ENCODE results near the gene PDIK1L. TPM values are rescaled to one million over a fixed set of nuclear protein-coding genes. Genes with fewer than 3 reads are reported as not detected.
A peak's percentile ranks its signal among the peaks of the same experiment; 100 is the strongest.

Gene PDIK1L
- total RNA-seq, 1 experiment from 2014 or later, result 7.3 TPM

DNA sequence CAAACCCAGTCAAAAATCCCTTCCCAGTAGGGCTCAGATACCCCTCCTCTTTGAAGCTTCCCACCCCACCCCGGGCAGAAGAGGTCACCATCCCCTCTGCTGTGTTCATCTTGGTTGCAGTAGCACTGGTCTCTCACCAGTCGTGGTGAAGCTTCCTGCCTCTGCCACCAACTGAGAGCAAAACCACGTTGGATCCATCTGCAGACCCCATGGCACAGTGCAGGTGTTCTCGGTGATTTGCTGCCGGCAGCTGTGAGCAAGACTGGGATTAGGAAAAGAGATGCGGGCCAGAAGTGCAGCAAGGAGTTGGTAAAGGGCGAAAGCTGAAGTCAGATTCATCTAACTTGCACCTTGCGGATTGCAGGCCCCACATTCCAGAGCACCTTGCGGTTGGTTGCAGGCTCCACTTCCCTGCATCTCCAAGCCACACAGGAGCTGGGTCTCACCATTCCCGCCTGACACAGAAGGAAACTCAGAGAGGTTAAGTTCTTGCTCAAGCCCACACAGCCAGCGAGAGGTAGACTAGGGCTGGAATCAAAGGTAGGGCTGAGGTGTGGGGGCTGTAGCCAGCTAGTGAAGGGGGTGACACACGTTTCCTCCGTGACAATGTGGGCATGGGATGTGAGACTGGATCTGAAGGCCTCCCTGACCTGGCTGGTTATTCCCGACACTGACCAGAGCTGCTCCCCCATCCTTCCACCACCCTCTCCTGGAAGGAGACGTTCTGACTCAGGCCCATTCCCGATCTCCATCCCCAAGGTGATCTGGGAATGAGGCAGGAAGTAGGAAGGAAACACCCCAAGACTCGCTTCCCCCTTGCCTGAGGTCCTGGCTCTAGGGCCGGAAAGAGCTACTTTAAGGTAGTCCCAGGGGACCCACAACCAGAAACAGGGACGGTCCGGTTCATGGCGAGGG is 44.0 kb downstream of the PDIK1L start:
- DNase-seq (ENCODE audit: low spot score), result no peak

DNA sequence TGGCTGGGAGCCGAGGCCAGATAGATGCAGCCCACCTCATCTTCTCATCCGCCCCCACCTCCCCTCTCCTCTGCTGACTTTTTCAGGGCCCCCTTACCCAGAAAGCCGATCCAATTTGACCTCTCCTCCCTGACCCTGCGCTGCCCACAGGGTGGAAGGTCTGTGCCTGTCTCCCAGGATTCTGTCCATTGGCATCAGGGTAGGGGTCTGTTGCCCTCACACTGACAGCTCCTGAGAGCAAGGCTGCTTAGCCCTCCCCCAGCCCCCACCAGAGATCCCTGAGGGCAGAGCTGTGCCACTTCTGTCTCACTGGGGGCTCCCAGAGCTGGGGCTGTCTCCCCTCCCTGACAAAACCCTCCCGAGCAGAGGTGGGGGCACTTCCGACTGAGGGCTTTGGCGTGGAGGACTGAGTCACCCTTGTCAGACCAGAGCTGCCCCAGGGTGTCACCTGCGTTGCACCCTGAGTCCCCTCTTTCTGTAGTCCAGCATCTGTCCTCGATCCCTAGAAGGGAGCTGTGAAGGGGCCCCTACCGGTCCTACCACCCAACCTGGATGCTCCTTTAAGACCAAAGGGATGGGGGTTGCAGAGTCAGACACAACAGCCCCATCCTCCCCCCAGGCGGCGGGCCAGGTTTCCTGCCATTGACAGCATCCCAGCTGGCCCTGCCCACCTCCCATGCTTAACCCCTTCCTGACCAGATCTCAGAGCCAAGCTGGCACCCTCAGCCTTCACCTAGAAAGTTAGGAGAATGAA is 44.8 kb downstream of the PDIK1L start:
- DNase-seq (ENCODE audit: low spot score), result no peak

DNA sequence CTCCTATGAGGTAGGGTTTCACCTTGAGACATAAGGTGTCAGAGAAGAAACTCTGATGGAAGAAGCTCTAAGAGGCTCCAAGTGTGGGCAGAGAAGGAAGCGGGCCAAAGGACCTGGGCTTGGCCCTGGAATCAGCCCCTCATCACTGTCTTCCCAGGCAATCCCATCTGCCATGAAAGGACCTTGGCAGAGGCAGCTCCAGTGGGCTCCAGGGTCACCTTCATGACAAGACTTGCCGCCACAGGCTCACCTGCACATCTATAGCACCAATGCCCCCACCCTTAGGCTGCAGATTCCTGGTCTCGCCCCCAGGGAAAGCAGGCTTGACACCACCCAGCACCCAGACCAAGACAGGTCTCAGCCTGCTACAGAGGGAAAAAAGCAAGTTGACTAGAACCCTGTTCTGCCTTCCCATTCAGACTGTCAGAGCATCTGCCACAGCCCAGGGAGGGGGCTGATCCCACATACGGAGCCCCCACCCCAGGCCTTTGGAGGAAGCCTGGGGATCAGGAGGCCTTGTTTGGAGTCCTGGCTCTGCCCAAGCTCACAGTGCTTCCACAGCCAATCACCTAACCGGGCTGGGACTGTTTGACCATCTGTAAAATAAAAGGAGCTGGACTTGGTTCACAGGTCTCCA is 46.8 kb downstream of the PDIK1L start:
- DNase-seq (ENCODE audit: low spot score), result no peak

DNA sequence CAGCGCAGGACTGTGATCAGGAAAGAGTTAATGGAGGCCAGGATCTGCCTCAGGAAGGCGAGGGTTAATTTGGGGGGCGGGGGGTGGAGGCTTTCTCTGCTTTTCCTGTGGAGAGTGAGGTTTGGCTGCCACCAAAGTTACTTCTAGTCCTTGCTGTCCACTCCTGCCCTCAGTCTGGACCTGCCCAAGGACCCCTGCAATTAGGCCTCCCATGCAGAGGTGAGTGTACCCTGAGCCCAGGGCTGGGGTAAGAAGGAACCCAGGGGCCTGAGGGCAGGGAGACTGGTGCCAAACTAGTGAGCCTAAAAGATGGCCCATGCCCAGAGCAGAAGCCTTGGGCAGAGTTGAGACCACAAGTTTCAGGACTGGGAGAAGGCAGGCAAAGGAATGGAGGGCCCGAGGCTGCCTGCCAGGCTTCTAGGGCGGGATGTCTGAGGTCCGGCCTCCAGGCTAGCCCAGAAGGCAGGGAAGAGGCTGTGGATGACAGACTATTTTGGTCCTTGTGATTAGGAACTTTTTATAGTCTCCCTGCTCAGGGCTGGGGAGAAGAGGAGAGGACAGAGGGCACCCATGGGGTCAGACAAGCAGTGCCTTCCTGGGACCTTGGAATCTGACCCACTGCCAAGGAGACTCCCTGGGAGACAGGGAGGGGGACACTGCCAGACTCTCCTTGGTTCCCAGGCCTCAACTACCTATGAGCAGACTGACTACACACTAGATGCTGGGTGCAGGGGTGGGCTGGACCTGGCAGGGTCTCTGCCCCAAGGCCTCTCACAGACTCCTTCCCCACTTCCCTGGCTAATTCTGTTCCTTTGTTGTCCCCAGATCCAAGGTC is 47.5 kb downstream of the PDIK1L start, which contains the start of gene FAM110D:
Gene FAM110D, plus strand, starts transcription at position 172 of the 835 bp plus-strand sequence. CDS start 2,213 bp downstream, outside the sequence.
- no peak for DNase-seq (ENCODE audit: low spot score)

DNA sequence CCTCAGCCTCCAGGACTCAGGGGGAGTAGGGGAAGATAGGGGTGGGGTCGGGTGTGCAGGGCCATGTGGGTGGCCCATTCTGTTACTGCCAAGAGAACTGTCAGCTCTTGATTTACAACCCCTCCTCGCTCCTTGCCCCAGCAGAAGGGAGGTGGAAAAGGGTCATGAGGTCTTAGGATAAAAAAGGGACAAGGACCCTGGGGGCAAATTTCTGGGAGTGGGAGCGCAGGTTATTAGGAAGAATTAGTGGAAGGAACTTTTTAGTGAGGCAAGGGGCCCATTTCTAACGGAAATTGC is 48.1 kb downstream of the PDIK1L start:
- no peak for DNase-seq (ENCODE audit: low spot score)

DNA sequence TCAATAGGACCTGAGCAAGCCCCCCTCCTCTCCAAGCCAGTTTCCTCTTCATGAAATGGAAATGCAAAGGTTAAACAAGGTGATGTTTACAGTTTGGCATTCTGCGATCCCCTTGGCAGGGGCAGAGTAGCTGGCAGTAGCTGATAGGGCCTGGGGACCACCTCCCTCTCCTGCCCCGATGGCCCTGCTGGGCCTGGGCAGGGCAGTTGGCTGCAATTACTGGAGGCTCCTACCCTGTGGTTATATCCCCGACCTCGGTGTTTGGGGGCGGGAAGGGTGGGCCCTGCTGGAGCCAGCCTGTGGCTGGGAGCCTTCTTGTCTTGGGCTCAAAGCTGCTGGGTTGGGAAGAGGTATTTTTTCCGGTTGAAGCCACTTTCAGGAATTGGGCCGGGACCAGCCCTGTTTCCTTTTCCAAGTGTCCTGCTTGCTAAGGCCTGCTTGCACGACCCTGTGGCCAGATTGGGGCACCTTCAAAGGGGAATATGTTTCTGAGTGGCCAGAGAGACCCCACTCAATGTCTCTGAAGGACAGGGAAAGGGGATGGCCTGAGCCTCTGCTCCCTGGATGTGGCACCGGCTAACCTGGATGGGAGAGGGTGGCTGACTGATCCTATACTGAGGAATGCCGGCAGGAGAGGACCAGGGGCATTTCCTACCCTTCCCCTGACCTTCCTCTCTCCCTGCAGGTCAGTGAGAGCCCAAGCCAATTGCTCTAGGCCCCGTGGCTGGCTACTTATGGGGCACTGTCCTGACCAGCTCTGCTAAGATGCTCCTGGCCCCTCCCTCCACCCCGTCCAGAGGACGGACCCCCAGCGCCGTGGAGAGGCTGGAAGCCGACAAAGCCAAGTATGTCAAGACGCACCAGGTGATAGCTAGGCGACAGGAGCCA is 49.1 kb downstream of the PDIK1L start:
- DNase-seq (ENCODE audit: low spot score), result no peak

DNA sequence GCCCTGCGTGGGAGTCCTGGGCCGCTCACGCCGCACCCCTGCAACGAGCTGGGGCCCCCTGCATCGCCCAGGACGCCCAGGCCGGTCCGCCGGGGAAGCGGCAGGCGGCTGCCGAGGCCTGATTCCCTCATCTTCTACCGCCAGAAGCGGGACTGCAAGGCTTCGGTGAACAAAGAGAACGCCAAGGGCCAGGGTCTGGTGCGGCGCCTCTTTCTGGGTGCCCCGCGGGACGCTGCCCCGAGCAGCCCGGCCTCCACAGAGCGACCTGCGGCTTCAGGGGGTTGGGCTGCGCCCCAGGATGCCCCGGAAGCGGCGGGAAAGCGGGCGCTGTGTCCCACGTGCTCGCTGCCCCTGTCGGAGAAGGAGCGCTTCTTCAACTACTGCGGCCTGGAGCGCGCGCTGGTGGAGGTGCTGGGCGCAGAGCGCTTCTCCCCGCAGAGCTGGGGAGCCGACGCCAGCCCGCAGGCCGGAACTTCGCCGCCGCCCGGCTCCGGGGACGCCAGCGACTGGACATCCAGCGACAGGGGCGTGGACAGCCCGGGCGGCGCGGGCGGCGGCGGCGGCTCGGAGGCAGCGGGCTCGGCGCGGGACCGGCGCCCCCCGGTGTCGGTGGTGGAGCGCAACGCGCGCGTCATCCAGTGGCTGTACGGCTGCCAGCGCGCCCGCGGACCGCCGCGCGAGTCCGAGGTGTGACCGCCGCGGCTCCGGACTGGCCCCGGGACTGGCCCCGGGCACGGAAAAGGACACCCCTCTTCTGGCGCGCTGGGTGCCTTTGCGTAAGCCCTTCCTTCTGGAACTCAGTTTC is 50.0 kb downstream of the PDIK1L start:
- DNase-seq (ENCODE audit: low spot score), result no peak

DNA sequence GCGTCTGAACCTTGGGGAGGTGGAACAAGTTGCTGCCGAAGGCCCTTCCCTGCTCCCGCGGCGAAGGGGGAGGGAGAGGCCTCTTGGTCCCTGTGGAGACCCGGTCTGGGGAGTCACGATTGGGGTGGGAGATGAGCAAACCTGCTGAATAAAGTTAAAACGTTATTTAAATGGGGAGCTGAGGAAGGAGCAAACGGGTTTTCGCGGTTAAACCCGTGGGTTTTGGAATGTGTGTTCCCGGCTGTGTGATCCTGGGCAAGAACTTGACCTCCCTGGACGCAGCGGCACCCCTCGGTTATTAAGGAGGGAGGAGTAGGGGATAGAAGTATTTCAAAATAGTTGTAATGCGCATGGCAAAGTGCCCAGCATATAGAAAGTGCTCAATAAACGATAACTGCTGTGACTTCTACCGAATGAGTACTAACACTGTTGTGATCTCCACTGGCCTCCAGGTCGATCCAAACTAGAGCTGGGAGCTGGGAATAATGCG is 50.6 kb downstream of the PDIK1L start:
- DNase-seq (ENCODE audit: low spot score), result no peak

DNA sequence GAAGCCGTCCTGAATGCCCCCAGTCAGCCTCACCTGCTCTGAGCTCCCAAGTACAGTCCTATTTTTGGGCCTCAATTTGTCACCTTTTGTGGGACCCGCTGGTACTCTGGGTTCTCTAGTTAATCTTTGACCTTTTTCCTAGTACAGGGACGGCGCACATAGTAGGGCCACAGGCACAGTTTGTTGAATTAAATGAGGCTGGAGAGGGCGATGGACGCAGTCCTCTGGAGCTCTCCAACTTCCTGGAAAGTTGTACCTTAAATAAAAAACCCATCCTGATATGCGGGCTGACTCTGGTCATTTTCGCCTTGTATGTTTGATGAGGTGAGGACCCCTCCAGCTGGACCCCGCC is 52.0 kb downstream of the PDIK1L start:
- no peak for DNase-seq (ENCODE audit: low spot score)

DNA sequence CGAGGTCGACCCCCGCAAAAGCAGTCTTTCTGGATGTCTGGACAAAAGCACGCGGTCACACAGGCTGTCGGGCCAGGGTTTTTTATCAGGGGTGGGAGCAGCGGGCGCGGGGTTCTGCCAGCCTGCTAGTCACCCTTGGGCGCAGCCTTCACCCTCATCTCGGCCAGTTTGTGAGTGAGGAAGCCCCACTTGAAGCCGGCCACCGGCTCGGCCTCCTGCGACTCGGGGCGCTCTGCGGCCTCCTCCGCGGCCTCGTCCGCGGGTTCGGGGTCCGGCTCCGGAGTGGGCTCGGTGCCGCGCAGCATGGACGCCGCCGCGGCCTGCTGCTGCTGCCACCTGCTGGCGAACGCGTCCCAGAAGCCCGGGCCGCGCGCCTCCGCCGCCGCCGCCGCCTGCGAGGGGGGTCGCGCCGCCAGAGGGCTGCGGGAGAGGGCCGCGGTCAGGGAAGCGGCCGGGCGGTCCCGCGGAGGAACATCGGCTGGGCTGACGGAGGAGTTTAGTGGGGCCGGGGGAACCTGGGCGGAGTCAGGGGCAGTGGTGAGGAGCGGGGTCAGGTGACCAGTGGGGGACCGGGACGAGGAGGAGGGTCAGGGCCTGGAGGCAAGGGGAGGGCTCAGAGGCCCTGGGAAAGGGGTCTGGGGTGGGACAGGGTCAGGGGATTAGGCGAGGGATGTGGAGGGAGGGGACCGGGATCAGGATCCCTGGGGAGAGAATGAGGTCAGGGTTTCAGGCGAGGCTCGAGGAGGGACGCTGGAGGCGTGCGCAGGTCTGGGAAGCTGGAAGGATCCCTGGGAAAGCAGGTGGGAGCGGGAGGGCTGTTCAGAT is 52.6 kb downstream of the PDIK1L start:
- no peak for DNase-seq (ENCODE audit: low spot score)

DNA sequence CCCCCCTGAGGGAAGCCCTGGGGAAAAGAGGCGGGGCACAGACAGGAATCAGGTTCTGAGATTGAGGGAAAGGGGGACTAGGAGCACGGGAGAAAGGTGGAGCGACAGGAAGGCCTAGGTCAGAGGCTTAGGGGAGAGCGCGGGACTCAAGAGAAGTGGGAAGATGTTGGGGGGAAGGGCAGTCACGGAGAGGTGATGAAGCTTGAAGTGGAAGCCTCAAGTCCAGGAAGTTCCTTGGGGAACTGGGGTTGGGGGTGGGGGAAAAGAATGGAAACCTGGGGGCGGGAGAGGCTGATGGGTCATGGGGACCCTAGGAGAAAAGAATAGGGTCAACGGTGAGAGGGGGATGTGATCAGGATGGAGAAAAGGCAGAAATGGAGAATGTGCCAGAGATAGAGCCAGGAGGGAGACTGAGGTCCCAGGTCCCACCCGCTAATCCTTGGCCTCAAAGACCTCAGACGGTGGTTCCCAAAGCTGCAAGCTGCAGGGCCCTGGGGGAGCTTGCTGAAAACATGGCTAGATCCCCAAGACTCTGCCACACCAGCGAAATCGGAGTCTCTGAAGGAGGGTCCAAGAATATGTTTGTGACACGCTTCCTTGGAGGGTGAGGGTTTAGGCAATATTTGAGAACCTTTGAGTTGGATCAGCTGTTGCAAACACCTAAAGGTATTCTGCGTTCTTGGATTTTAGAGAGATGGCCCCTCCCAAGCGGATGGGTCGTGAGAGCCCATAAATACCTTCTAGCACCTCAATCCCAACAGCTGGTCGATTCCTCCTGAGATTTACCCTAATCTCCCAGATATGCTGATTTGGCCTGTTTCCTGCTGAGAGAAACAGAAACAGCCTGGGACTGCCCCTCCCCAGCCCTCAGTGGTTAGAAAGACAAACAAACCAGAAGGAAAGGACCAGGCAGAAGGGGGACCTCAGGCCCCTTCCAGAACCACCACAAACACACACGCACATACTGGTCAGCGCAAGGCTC is 53.5 kb downstream of the PDIK1L start:
- DNase-seq (ENCODE audit: low spot score), result no peak

DNA sequence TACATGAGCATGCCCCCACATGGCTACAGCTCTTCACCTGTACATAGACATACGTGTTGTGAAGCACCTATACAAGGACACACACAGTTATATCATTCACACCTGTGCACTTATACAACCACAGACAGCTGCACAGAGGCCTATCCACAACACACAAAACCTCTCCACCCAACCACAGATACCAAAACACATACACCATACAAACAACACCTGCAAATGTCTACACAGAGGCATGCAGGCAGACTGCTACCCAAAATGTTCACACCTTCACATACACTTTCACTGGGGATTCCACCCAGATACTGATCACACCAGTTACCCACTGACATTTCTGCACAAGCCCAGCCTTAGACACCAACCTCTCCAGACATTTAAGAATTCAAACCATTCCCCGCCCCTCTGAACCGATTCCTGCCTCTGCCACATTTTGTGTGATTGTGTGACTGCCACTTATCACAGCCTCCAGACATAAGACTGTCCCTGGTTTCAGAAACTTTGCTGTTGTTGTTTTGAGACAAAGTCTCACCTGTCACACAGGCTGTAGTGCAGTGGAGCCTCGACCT is 55.2 kb downstream of the PDIK1L start:
- DNase-seq (ENCODE audit: low spot score), result no peak

DNA sequence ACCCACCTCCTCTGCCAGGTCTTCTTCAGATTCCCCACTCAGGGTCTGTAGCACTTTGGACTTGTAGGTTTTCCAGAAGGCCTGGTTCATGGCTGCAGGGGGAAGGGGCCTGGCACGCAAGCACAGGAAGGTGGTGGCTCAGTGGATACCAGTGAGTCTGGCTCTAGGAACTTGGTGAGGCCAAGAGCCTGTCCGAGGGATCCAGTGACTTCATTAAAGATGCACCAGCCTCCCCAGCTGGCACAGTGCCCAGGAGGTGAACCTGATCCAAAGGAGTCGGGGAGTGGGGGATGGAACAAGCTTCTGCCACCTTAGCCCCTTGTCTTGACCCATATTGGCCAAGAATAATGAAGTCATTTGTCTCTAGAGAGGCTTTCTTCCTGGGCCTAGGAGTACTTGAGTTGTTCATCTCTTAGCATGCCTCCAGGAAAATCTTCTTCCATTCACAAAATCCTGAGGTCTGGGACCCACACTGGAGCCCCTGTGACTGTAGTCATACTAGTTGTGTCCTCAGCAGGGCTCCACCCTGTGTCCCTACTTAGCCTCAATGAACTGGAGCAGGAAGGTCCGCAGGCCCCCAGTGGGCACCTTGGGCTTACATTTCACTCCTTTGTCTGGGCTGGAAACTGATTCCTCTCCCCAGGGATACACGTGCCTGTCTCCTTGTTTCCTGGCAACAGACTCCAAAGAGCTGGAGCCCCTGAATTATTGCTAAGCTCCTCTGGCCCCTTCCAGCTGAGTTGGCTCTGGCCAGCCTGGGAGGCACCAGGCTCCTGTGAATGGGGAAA is 57.0 kb downstream of the PDIK1L start, which contains the start of gene C1orf232:
Gene C1orf232, minus strand, starts transcription at position 554 of the 788 bp plus-strand sequence. Its CDS starts 464 bp downstream, at position 90.
- no peak for DNase-seq (ENCODE audit: low spot score)

DNA sequence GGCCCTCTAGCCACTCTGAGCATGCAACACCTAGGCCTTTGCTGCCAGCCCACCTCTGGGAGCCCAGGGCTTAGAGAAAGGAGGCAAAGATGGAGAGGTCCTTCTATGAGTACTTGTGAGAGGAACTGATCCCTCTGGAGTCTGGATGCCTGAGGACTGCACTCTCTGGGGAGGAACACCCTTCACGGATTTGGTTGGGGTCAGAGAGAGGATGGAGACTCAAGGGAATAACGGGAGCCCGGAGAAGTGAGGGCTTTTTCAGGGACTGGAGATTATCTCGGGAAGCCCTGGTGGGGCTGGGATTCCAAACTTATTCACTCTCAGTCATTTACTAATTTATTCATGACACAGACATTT is 57.6 kb downstream of the PDIK1L start:
- DNase-seq (ENCODE audit: low spot score), result no peak

DNA sequence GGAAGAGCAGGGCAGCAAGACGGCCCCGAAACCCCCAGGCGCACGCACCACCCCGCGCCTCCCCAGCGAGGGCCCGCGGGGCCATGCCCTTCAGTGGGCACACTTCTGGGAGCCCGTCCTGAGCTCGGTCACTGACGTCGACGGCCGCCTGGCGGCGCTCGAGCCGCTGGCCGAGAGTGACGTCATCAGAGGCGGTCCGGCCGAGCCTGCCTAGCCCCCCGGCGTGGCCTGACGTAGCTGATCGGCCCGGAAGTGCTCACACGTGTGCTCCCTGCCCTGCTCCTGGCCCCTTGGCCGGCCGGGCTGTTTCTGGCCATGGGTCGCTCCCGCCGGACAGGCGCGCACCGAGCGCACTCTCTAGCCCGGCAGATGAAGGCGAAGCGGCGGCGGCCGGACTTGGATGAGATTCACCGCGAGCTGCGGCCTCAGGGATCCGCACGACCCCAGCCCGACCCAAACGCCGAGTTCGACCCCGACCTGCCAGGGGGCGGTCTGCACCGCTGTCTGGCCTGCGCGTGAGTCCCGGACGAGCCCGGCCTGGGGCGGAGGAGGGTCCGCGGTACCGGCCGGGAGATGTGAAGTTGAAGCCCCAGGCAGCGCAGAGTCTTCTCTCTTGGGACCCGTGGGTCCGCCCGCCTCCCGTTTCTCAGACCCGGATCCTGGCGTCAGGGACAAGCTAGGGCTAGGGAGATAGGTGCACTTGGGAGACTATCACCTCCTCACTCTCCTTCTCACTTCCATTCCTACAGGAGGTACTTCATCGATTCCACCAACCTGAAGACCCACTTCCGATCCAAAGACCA is 58.2 kb downstream of the PDIK1L start, which contains the start of gene ZNF593:
Gene ZNF593, plus strand, starts transcription at position 240 of the 803 bp plus-strand sequence. Its CDS starts 76 bp downstream, at position 316.
- peak; percentile 91 for DNase-seq (ENCODE audit: low spot score)

Data from H4 (cell line).